HFFc6 (cell line): Measurements from ENCODE around the gene NELFB. TPM values are rescaled to one million over a fixed set of nuclear protein-coding genes. Genes with fewer than 3 reads are reported as not detected.
"Not testable (repeated sequence)": the region's sequence is repeated elsewhere in the genome, so short reads cannot be mapped to it uniquely, and the experiment has no call there.

Experiments used
- DNase-seq: peaks from one replicate; pipeline ENCODE4 v3.0.0-alpha.2; 2018
- H3K27ac Mint-ChIP-seq: 2 replicates; pipeline ENCODE4 v1.8.0; 2020; ENCODE audit warnings: mild to moderate bottlenecking, mixed read lengths
- H3K27me3 Mint-ChIP-seq: 2 replicates; pipeline ENCODE4 v1.8.0; 2021; ENCODE audit warnings: mild to moderate bottlenecking, moderate library complexity, mixed read lengths; ENCODE audit not compliant: insufficient read depth
- H3K36me3 Mint-ChIP-seq: 2 replicates; pipeline ENCODE4 v1.8.0; 2021; ENCODE audit warnings: low read depth, mixed read lengths
- H3K4me1 Mint-ChIP-seq: 2 replicates; pipeline ENCODE4 v1.8.0; 2020; ENCODE audit warnings: low read depth, mixed read lengths
- H3K4me3 Mint-ChIP-seq: 2 replicates; pipeline ENCODE4 v1.8.0; 2020; ENCODE audit warnings: mild to moderate bottlenecking, moderate library complexity, mixed read lengths
- H3K9me3 Mint-ChIP-seq: 2 replicates; pipeline ENCODE4 v1.8.0; 2020; ENCODE audit warnings: mild to moderate bottlenecking, mixed read lengths
- total RNA-seq, 6 experiments: library from RNA; stranded (reverse); fragmentation: NEBNext Ultra II Directional; extraction: Animal tissue kit (Norgen Biotek cat#: 25700); gene quantifications; 2 replicates in 1 of 6; 3 replicates in 5 of 6; pipeline ENCODE4 v1.2.3, GENCODE V29; 2021
- TF ChIP-seq, protein P1 (sequence below): fragments of 200-600 bp; sonication (generic); IDR thresholded peaks from 2 replicates; pipeline ENCODE4 v1.5.0; 2021; ENCODE audit warnings: antibody characterized with exemption, mild to moderate bottlenecking

Gene NELFB
- total RNA-seq, 6 experiments from 2014 or later = 48.5 to 59.9 (median 52.7) TPM

DNA sequence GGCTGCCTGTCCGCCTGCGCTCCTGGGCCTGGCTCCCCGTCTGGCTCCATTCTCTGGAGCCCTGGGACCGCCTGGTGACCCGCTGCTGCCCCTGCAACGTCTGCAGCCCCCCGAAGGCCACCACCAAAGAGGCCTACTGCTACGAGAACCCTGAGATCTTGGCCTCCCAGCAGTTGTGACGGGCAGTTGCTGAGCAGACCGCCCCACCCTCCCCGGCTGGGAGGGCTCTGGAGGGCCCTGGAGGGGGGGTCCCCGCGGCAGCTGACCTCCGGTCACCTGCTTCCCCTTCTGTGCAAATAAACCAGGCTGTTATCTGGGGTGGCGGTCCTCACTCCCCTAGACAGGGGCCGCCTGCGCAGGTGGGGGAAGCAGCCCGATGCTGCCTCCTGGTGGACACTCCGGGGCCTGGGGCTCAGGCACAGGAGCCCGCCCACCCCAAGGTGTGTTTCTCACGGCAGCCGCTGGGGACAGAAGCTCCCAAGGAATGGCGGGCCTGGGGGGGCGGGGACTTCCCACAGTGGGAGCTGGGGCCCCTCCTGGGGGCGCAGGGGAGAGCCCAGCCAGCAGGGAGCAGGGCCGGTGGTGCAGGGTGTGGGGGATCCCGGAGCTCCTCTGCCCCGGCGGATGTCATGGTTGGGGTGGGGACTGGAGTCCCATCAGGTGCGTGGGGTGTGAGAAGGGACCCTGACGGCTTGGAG lies 18.7 kb upstream of the NELFB start:
- no peaks in the 10 kb centered on the region; the same call in 1 of the 2 replicates for H3K36me3 Mint-ChIP-seq
- H3K9me3 Mint-ChIP-seq = peaks cover 5% of the 10 kb centered on the region
- peaks cover 3% of the 10 kb centered on the region for H3K27me3 Mint-ChIP-seq
- no peak overlapping the region for H3K4me3 Mint-ChIP-seq
- DNase-seq = peak; percentile 61
- H3K27ac Mint-ChIP-seq = no peak overlapping the region
- TF ChIP-seq, protein P1, sequence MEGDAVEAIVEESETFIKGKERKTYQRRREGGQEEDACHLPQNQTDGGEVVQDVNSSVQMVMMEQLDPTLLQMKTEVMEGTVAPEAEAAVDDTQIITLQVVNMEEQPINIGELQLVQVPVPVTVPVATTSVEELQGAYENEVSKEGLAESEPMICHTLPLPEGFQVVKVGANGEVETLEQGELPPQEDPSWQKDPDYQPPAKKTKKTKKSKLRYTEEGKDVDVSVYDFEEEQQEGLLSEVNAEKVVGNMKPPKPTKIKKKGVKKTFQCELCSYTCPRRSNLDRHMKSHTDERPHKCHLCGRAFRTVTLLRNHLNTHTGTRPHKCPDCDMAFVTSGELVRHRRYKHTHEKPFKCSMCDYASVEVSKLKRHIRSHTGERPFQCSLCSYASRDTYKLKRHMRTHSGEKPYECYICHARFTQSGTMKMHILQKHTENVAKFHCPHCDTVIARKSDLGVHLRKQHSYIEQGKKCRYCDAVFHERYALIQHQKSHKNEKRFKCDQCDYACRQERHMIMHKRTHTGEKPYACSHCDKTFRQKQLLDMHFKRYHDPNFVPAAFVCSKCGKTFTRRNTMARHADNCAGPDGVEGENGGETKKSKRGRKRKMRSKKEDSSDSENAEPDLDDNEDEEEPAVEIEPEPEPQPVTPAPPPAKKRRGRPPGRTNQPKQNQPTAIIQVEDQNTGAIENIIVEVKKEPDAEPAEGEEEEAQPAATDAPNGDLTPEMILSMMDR = peak; percentile 100
- peaks cover 7% of the 10 kb centered on the region for H3K4me1 Mint-ChIP-seq

DNA sequence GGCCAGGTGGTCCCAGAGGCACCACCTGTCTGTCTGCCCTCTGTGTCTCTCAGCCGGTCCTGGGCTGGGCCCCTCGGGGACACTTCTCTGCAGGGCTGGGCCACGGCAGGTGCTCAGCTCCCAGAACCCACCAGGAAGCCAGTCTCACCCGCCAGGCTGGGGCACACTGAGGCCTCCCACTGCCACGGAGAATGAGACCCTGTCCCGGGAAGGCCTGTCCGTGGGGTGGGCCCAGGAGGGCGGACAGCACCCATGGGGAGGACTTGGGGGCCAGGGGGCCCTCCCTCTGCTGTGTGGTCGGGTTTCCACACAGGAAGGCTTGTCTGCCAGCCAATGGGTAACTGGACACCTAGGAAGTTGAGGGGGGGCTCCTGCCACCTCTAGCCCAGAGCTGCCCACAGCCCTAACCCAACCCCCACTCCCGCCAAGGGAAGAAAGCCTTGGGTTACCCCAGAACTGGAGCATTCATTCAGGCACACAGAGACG lies 18.1 kb upstream of the NELFB start:
- no peak for DNase-seq
- H3K36me3 Mint-ChIP-seq = peaks cover 2% of the 10 kb centered on the region
- H3K27me3 Mint-ChIP-seq = peaks cover 6% of the 10 kb centered on the region
- TF ChIP-seq, protein P1 = no peak
- no peak overlapping the region for H3K27ac Mint-ChIP-seq
- H3K4me1 Mint-ChIP-seq = peaks cover 7% of the 10 kb centered on the region
- no peak overlapping the region for H3K4me3 Mint-ChIP-seq
- H3K9me3 Mint-ChIP-seq = peaks cover 7% of the 10 kb centered on the region

DNA sequence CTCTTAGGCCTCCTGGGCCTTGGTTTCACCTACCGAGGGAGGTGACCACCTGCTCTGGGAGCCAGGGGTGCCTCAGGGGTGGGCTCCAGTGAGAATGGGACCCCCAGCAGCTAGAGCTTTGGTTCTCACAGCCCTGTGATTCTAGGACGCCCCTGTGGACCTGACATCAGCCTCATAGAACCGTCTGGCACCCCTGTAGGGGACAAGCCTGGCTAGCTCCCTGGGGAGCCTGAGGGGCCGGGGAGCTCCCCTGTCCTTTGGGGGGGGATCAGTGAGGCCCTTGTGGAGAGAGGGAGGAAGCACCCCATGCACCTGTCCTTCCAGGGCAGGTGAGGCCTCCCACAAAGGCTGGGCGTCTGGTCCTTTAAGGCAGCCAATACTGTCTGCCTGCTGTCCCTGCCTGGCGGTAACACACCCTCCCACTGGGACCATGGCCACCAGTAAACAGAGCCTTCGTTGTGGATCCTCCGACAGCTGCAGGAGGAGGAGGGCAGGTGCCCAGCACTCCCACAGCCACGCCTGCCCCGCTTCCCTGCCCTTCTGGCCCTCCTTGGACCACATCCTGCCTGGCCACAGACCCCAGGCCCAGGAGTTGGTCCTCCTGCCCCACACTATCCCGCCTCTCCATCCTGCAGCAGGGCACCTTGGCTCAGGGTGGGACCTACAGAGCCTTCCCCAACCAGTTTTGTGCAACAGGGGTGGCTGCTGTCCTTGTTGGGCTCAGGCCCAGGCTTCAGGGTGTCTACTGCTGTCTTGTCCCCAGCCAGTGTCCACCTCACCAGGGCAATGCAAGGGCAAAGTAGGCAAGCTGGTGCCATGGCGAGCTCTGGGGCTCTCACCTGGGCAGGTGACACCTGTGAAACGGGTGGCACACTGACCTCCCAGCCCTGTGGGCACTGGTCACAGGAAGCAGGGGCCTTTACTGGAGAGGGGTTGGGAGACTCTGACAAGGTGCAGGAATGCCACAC lies 17.1 kb upstream of the NELFB start:
- peaks cover 11% of the 10 kb centered on the region for H3K36me3 Mint-ChIP-seq

DNA sequence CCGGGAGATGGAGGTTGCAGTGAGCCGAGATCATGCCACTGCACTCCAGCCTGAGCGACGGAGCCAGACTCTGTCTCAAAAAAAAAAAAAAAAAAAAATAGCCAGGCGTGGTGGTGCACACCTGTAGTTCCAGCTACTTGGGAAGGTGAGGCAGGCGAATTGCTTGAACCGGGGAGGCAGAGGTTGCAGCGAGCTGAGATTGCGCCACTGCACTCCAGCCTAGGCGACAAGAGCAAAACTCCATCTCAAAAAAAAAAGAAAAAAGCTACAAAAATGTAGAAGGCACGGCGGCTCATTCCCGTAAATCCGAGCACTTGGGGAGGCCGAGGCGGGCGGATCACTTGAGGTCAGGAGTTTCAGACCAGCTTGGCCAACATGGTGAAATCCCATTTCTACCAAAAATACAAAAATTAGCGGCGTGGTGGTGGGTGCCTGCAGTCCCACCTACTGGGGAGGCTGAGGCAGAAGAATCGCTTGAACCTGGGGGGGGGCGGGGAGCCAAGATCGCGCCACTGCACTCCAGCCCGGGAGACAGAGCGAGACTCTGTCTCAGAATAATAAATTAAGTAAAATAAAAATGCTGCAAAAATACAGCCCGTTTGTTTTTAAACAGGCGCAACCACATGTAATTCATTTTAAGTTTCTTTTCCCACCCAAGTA lies 15.5 kb upstream of the NELFB start:
- Mint-ChIP-seq H3K4me1 (peaks cover 31% of the 10 kb centered on the region), H3K4me3 (peak overlapping the region; percentile 92), H3K27ac (peak overlapping the region; percentile 93), H3K9me3 (peaks cover 11% of the 10 kb centered on the region), H3K27me3 (peaks cover 21% of the 10 kb centered on the region), H3K36me3 (peaks cover 21% of the 10 kb centered on the region)
- DNase-seq = not testable (repeated sequence)

More for the DNA sequence above, 17.1 kb upstream of the NELFB start:
- Mint-ChIP-seq H3K27me3 (peaks cover 14% of the 10 kb centered on the region), H3K27ac (no peak overlapping the region), H3K4me3 (no peak overlapping the region), H3K9me3 (peaks cover 11% of the 10 kb centered on the region), H3K4me1 (peaks cover 18% of the 10 kb centered on the region)
- TF ChIP-seq, protein P1 = no peak
- no peak for DNase-seq

DNA sequence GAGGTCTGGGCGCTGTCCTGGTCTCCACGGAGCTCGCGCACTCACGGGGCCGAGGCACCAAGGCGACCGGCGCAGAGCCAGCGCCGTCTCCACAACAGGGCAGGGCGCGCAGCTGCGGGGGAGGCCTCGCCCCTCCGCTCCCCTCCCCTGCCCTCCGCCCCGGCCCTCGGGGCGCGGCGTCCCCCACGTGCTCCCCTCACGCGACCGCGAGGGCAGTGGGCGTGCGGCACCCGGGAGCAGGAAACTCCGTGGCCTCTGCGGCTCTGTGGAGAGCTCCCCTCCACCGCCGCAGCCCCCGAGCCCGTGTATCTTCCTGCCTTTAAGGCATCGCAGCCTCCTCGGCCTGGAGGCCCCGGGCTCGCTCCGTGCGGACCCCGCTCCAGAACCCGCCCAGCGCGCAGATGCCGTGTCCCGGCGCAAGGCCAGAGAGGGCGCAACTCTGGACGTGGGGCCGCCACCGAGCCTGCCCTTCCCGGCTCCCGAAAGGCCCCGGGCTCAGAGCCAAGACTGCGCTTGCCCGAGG lies 14.7 kb upstream of the NELFB start:
- TF ChIP-seq, protein P1 = peak; percentile 33; the same call in 1 of the 2 replicates
- peak; percentile 56 for DNase-seq
- H3K27ac Mint-ChIP-seq = peak overlapping the region; percentile 93
- H3K27me3 Mint-ChIP-seq = peaks cover 21% of the 10 kb centered on the region
- H3K9me3 Mint-ChIP-seq = peaks cover 11% of the 10 kb centered on the region
- peak overlapping the region; percentile 92 for H3K4me3 Mint-ChIP-seq
- peaks cover 21% of the 10 kb centered on the region for H3K36me3 Mint-ChIP-seq
- H3K4me1 Mint-ChIP-seq = peaks cover 31% of the 10 kb centered on the region
